SJSA1 (cell line): Measurements from ENCODE around the gene TEP1. TPM values are rescaled to one million over a fixed set of nuclear protein-coding genes. Genes with fewer than 3 reads are reported as not detected.

Experiments
- DNase-seq, 2 experiments: peaks; one replicate each; pipeline ENCODE4 v3.0.0-alpha.2; 2015 to 2020; ENCODE audit warnings: low spot score in 2 of 2, low read depth in 1 of 2
- H3K27ac ChIP-seq: fragments of 250-450 bp; sonication (Bioruptor Pico); 2 replicates; pipeline ENCODE4 v1.5.1; 2020; ENCODE audit warnings: mild to moderate bottlenecking, moderate library complexity
- H3K27me3 ChIP-seq: fragments of 250-450 bp; sonication (Bioruptor Pico); replicated peaks from 2 replicates; pipeline ENCODE4 v1.5.1; 2020; ENCODE audit warnings: mild to moderate bottlenecking, moderate library complexity
- H3K36me3 ChIP-seq: fragments of 250-450 bp; sonication (Bioruptor Pico); 2 replicates; pipeline ENCODE4 v1.5.1; 2020; ENCODE audit warnings: mild to moderate bottlenecking
- H3K4me1 ChIP-seq: fragments of 250-450 bp; sonication (Bioruptor Pico); replicated peaks from 2 replicates; pipeline ENCODE4 v1.6.1; 2021; ENCODE audit warnings: mild to moderate bottlenecking
- H3K4me3 ChIP-seq: fragments of 250-450 bp; sonication (Bioruptor Pico); 2 replicates; pipeline ENCODE4 v1.5.1; 2020; ENCODE audit warnings: mild to moderate bottlenecking
- H3K9me3 ChIP-seq: fragments of 250-450 bp; sonication (Bioruptor Pico); replicated peaks from 2 replicates; pipeline ENCODE4 v1.5.1; 2020; ENCODE audit warnings: mild to moderate bottlenecking
- total RNA-seq: library from RNA; depleted of rRNA; stranded (reverse); fragments of >200 nt; shearing (Covaris generic); gene quantifications from 2 replicates; pipeline ENCODE4 v1.2.3, GENCODE V29; 2014

Gene TEP1
- total RNA-seq, 1 experiment from 2014 or later = 7.9 TPM

GRCh38 chr14:20387576-20387975, 25.7 kb downstream of the TEP1 start:
- Histone ChIP-seq H3K4me1 (no peaks in the 10 kb centered on the region), H3K36me3 (peaks cover 83% of the 10 kb centered on the region), H3K9me3 (no peaks in the 10 kb centered on the region), H3K27me3 (no peaks in the 10 kb centered on the region), H3K27ac (no peak overlapping the region), H3K4me3 (no peak overlapping the region)
- no peak for DNase-seq

- Histone ChIP-seq H3K4me1 (no peaks in the 10 kb centered on the region), H3K36me3 (peaks cover 82% of the 10 kb centered on the region)
- no peak for DNase-seq
Measured at GRCh38 chr14:20386276-20386855, 26.9 kb downstream of the TEP1 start.

GRCh38 chr14:20384886-20385285, 28.4 kb downstream of the TEP1 start:
- Histone ChIP-seq H3K27ac (no peak overlapping the region), H3K4me3 (no peak overlapping the region), H3K27me3 (no peaks in the 10 kb centered on the region), H3K9me3 (no peaks in the 10 kb centered on the region), H3K4me1 (no peaks in the 10 kb centered on the region), H3K36me3 (peaks cover 75% of the 10 kb centered on the region)
- no peak for DNase-seq

More at GRCh38 chr14:20386276-20386855, 26.9 kb downstream of the TEP1 start:
- Histone ChIP-seq H3K27ac (no peak overlapping the region), H3K27me3 (no peaks in the 10 kb centered on the region), H3K4me3 (no peak overlapping the region), H3K9me3 (no peaks in the 10 kb centered on the region)

GRCh38 chr14:20384321-20384720, 29.0 kb downstream of the TEP1 start:
- no peak for DNase-seq
- Histone ChIP-seq H3K27me3 (no peaks in the 10 kb centered on the region), H3K4me3 (no peak overlapping the region), H3K27ac (no peak overlapping the region), H3K9me3 (no peaks in the 10 kb centered on the region), H3K4me1 (no peaks in the 10 kb centered on the region), H3K36me3 (peaks cover 77% of the 10 kb centered on the region)

- no peaks in the 10 kb centered on the region for H3K4me1 ChIP-seq
- no peak overlapping the region for H3K27ac ChIP-seq
- H3K36me3 ChIP-seq = peaks cover 81% of the 10 kb centered on the region
- no peaks in the 10 kb centered on the region for H3K9me3 ChIP-seq
- no peak for DNase-seq
- no peak overlapping the region for H3K4me3 ChIP-seq
- H3K27me3 ChIP-seq = no peaks in the 10 kb centered on the region
Measured at GRCh38 chr14:20383636-20384035, 29.7 kb downstream of the TEP1 start.

GRCh38 chr14:20383032-20383431, 30.3 kb downstream of the TEP1 start:
- DNase-seq = no peak
- Histone ChIP-seq H3K4me1 (no peaks in the 10 kb centered on the region), H3K4me3 (no peak overlapping the region), H3K36me3 (peaks cover 79% of the 10 kb centered on the region), H3K27ac (no peak overlapping the region), H3K27me3 (no peaks in the 10 kb centered on the region), H3K9me3 (no peaks in the 10 kb centered on the region)

GRCh38 chr14:20382526-20382925, 30.8 kb downstream of the TEP1 start:
- no peaks in the 10 kb centered on the region for H3K9me3 ChIP-seq
- no peak overlapping the region for H3K4me3 ChIP-seq
- DNase-seq = no peak
- H3K27ac ChIP-seq = no peak overlapping the region
- peaks cover 75% of the 10 kb centered on the region for H3K36me3 ChIP-seq
- no peaks in the 10 kb centered on the region for H3K4me1 ChIP-seq
- H3K27me3 ChIP-seq = no peaks in the 10 kb centered on the region

GRCh38 chr14:20381341-20381740, 32.0 kb downstream of the TEP1 start:
- no peak for DNase-seq
- Histone ChIP-seq H3K4me3 (no peak overlapping the region), H3K4me1 (no peaks in the 10 kb centered on the region), H3K27ac (no peak overlapping the region), H3K27me3 (no peaks in the 10 kb centered on the region), H3K9me3 (no peaks in the 10 kb centered on the region), H3K36me3 (peaks cover 77% of the 10 kb centered on the region)

GRCh38 chr14:20380681-20381080, 32.6 kb downstream of the TEP1 start:
- H3K27me3 ChIP-seq = no peaks in the 10 kb centered on the region
- peaks cover 73% of the 10 kb centered on the region for H3K36me3 ChIP-seq
- H3K4me1 ChIP-seq = no peaks in the 10 kb centered on the region
- H3K4me3 ChIP-seq = no peak overlapping the region
- H3K9me3 ChIP-seq = no peaks in the 10 kb centered on the region
- no peak overlapping the region for H3K27ac ChIP-seq
- no peak for DNase-seq

GRCh38 chr14:20379743-20380142, 33.6 kb downstream of the TEP1 start:
- no peaks in the 10 kb centered on the region for H3K9me3 ChIP-seq
- no peaks in the 10 kb centered on the region for H3K4me1 ChIP-seq
- DNase-seq = no peak
- H3K4me3 ChIP-seq = no peak overlapping the region
- H3K27ac ChIP-seq = no peak overlapping the region
- peaks cover 69% of the 10 kb centered on the region for H3K36me3 ChIP-seq
- H3K27me3 ChIP-seq = no peaks in the 10 kb centered on the region

- H3K36me3 ChIP-seq = peaks cover 64% of the 10 kb centered on the region
- H3K9me3 ChIP-seq = no peaks in the 10 kb centered on the region
- H3K27me3 ChIP-seq = no peaks in the 10 kb centered on the region
- DNase-seq = no peak
- H3K4me3 ChIP-seq = no peak overlapping the region
- no peak overlapping the region for H3K27ac ChIP-seq
- H3K4me1 ChIP-seq = no peaks in the 10 kb centered on the region
Measured at GRCh38 chr14:20377171-20377570, 36.1 kb downstream of the TEP1 start.

- Histone ChIP-seq H3K27ac (no peak overlapping the region), H3K4me3 (no peak overlapping the region), H3K4me1 (no peaks in the 10 kb centered on the region), H3K36me3 (peaks cover 64% of the 10 kb centered on the region), H3K27me3 (no peaks in the 10 kb centered on the region), H3K9me3 (no peaks in the 10 kb centered on the region)
- no peak for DNase-seq
Measured at GRCh38 chr14:20376071-20376588, 37.2 kb downstream of the TEP1 start.

- no peaks in the 10 kb centered on the region for H3K27me3 ChIP-seq
- peaks cover 68% of the 10 kb centered on the region for H3K36me3 ChIP-seq
- no peak overlapping the region for H3K27ac ChIP-seq
- no peak for DNase-seq
- H3K9me3 ChIP-seq = no peaks in the 10 kb centered on the region
- no peak overlapping the region for H3K4me3 ChIP-seq
- no peaks in the 10 kb centered on the region for H3K4me1 ChIP-seq
Measured at GRCh38 chr14:20375471-20375870, 37.8 kb downstream of the TEP1 start.

- H3K36me3 ChIP-seq = peaks cover 54% of the 10 kb centered on the region
- H3K27me3 ChIP-seq = no peaks in the 10 kb centered on the region
- H3K4me1 ChIP-seq = no peaks in the 10 kb centered on the region
- H3K9me3 ChIP-seq = no peaks in the 10 kb centered on the region
- H3K27ac ChIP-seq = no peak overlapping the region
- H3K4me3 ChIP-seq = no peak overlapping the region
- no peak for DNase-seq
Measured at GRCh38 chr14:20372796-20373195, 40.5 kb downstream of the TEP1 start.

- Histone ChIP-seq H3K27ac (no peak overlapping the region), H3K4me3 (no peak overlapping the region), H3K4me1 (no peaks in the 10 kb centered on the region), H3K27me3 (no peaks in the 10 kb centered on the region), H3K36me3 (peaks cover 25% of the 10 kb centered on the region), H3K9me3 (no peaks in the 10 kb centered on the region; the same call in 1 of the 2 replicates)
- no peak for DNase-seq
Measured at GRCh38 chr14:20365928-20366327, 47.4 kb downstream of the TEP1 start.
